Neural cell (in vitro differentiated cells): ENCODE data around the gene NCKAP5. TPM values are rescaled to one million over a fixed set of nuclear protein-coding genes. Genes with fewer than 3 reads are reported as not detected.

Experiments
- H2AFZ ChIP-seq: fragments of 200-600, 300-800 bp; sonication (generic), shearing (Covaris generic); 2 replicates; pipeline ENCODE4 v1.6.0; 2014; ENCODE audit warnings: low read depth, mild to moderate bottlenecking, antibody characterized with exemption, low read length, moderate library complexity
- H3F3A ChIP-seq: fragments of 200-600 bp; shearing (Covaris generic); 2 replicates; pipeline ENCODE4 v1.6.1; 2016; ENCODE audit warnings: mild to moderate bottlenecking, moderate library complexity, mixed read lengths, antibody characterized with exemption, low read length; ENCODE audit not compliant: insufficient read depth, poor library complexity, severe bottlenecking
- H3K27ac ChIP-seq: fragments of 200-600, 300-800 bp; sonication (generic), shearing (Covaris generic); 2 replicates; pipeline ENCODE4 v1.5.1; 2014; ENCODE audit warnings: mild to moderate bottlenecking, low read length, moderate library complexity
- H3K27me3 ChIP-seq: fragments of 300-800, 200-600 bp; sonication (generic), shearing (Covaris generic); 2 replicates; pipeline ENCODE4 v1.6.0; 2014; ENCODE audit warnings: mild to moderate bottlenecking, low read depth, low read length, moderate library complexity; ENCODE audit not compliant: insufficient read depth
- H3K36me3 ChIP-seq: fragments of 300-800, 200-600 bp; sonication (generic), shearing (Covaris generic); 2 replicates; pipeline ENCODE4 v1.5.1; 2014; ENCODE audit warnings: mild to moderate bottlenecking, antibody characterized with exemption, low read length, moderate library complexity; ENCODE audit not compliant: insufficient read depth
- H3K4me2 ChIP-seq: fragments of 300-800, 200-600 bp; sonication (generic), shearing (Covaris generic); 2 replicates; pipeline ENCODE4 v1.6.0; 2014; ENCODE audit warnings: mild to moderate bottlenecking, low read length
- H3K4me3 ChIP-seq: fragments of 300-800, 200-600 bp; sonication (generic), shearing (Covaris generic); 2 replicates; pipeline ENCODE4 v1.5.1; 2014; ENCODE audit warnings: mild to moderate bottlenecking, low read length, moderate library complexity
- H3K79me2 ChIP-seq: fragments of 200-600 bp; shearing (Covaris generic); replicated peaks from 2 replicates; pipeline ENCODE4 v1.6.0; 2014; ENCODE audit warnings: mild to moderate bottlenecking, low read length, moderate library complexity; ENCODE audit not compliant: insufficient read depth
- H3K9ac ChIP-seq: fragments of 300-800, 200-600 bp; sonication (generic), shearing (Covaris generic); 2 replicates; pipeline ENCODE4 v1.6.1; 2016; ENCODE audit warnings: mild to moderate bottlenecking, low read length, mixed read lengths
- H3K9me2 ChIP-seq: fragments of 200-600 bp; shearing (Covaris generic); 2 replicates; pipeline ENCODE4 v1.6.1; 2016; ENCODE audit warnings: mild to moderate bottlenecking, low read length, mixed read lengths; ENCODE audit not compliant: insufficient read depth
- H3K9me3 ChIP-seq: fragments of 200-600, 300-800 bp; sonication (generic), shearing (Covaris generic); 2 replicates; pipeline ENCODE4 v1.6.1; 2016; ENCODE audit warnings: mild to moderate bottlenecking, mixed run types, low read length, moderate library complexity, mixed read lengths
- H4K20me1 ChIP-seq: fragments of 200-600 bp; shearing (Covaris generic); 2 replicates; pipeline ENCODE4 v1.6.1; 2016; ENCODE audit warnings: mild to moderate bottlenecking, mixed run types; ENCODE audit not compliant: insufficient read depth
- CTCF ChIP-seq: fragments of 450-650 bp; IDR thresholded peaks from 2 replicates; pipeline ENCODE4 v1.5.1; 2014; ENCODE audit warnings: antibody characterized with exemption, mild to moderate bottlenecking, moderate library complexity; ENCODE audit not compliant: poor library complexity, severe bottlenecking
- EP300 ChIP-seq: fragments of 450-650 bp; conservative IDR thresholded peaks from 2 replicates; pipeline ENCODE4 v1.6.1; 2014; ENCODE audit warnings: antibody characterized with exemption, mild to moderate bottlenecking, moderate library complexity; ENCODE audit not compliant: poor library complexity, severe bottlenecking
- EZH2 ChIP-seq: fragments of 200-600, 300-800 bp; shearing (Covaris generic), sonication (generic); IDR thresholded peaks from 2 replicates; pipeline ENCODE4 v1.6.1; 2014; ENCODE audit warnings: antibody characterized with exemption, low read length, borderline replicate concordance, mild to moderate bottlenecking; ENCODE audit not compliant: insufficient read depth, poor library complexity, severe bottlenecking
- MXI1 ChIP-seq: fragments of 450-650 bp; conservative IDR thresholded peaks from 2 replicates; pipeline ENCODE4 v1.6.1; 2014; ENCODE audit warnings: antibody characterized with exemption, mild to moderate bottlenecking; ENCODE audit not compliant: poor library complexity, severe bottlenecking
- POLR2AphosphoS5 ChIP-seq: IDR thresholded peaks from 2 replicates; pipeline ENCODE4 v1.6.1; 2012
- RAD21 ChIP-seq: fragments of 450-650 bp; conservative IDR thresholded peaks from 2 replicates; pipeline ENCODE4 v1.6.1; 2014; ENCODE audit warnings: antibody characterized with exemption, mild to moderate bottlenecking, moderate library complexity
- REST ChIP-seq: IDR thresholded peaks from 2 replicates; pipeline ENCODE4 v1.6.1; 2012; ENCODE audit warnings: borderline replicate concordance
- SMC3 ChIP-seq: fragments of 450-650 bp; conservative IDR thresholded peaks from 2 replicates; pipeline ENCODE4 v1.6.1; 2014; ENCODE audit warnings: antibody characterized with exemption, mild to moderate bottlenecking, moderate library complexity; ENCODE audit not compliant: poor library complexity
- TAF1 ChIP-seq: IDR thresholded peaks from 2 replicates; pipeline ENCODE4 v1.6.1; 2012; ENCODE audit warnings: low read depth
- polyA plus RNA-seq: library from polyadenylated mRNA; depleted of rRNA; stranded (reverse); fragments of >200 nt; gene quantifications from 2 replicates; pipeline ENCODE4 v1.2.3, GENCODE V29; 2014

The NCKAP5 gene
- polyA plus RNA-seq, 1 donor from 2014 or later, result 2.4 TPM

GRCh38 chr2:133360190-133360589, 208.1 kb downstream of the NCKAP5 start:
- H3K4me2 ChIP-seq, result peak overlapping the region; percentile 34
- no peaks in the 10 kb centered on the region for H3K79me2 ChIP-seq
- H4K20me1 ChIP-seq, result no peaks in the 10 kb centered on the region
- H3K27me3 ChIP-seq, result no peaks in the 10 kb centered on the region
- TF ChIP-seq MXI1, result no peak
- TF ChIP-seq CTCF, result no peak
- TF ChIP-seq EZH2, result no peak
- no peak for TF ChIP-seq TAF1
- TF ChIP-seq RAD21, result no peak
- H3K4me3 ChIP-seq, result no peak overlapping the region
- H3K9ac ChIP-seq, result no peak overlapping the region
- no peaks in the 10 kb centered on the region for H3F3A ChIP-seq
- H3K27ac ChIP-seq, result peak overlapping the region; percentile 76
- no peaks in the 10 kb centered on the region for H3K9me2 ChIP-seq
- no peak overlapping the region for H2AFZ ChIP-seq
- H3K36me3 ChIP-seq, result no peaks in the 10 kb centered on the region
- no peaks in the 10 kb centered on the region for H3K9me3 ChIP-seq

- Histone ChIP-seq H3K9me2 (no peaks in the 10 kb centered on the region), H3K9me3 (peaks cover 6% of the 10 kb centered on the region), H3K9ac (no peak overlapping the region), H2AFZ (no peak overlapping the region), H3K4me3 (no peak overlapping the region), H3F3A (no peaks in the 10 kb centered on the region), H3K79me2 (no peaks in the 10 kb centered on the region), H4K20me1 (no peaks in the 10 kb centered on the region), H3K36me3 (no peaks in the 10 kb centered on the region), H3K27ac (no peak overlapping the region), H3K27me3 (no peaks in the 10 kb centered on the region), H3K4me2 (no peak overlapping the region)
- TF ChIP-seq MXI1, result no peak
- TF ChIP-seq EP300, result no peak
- no peak for TF ChIP-seq REST
- TF ChIP-seq RAD21, result no peak
- TF ChIP-seq CTCF, result no peak
- no peak for TF ChIP-seq TAF1
- no peak for TF ChIP-seq EZH2
- no peak for TF ChIP-seq SMC3
- no peak for TF ChIP-seq POLR2AphosphoS5
These were observed 215.5 kb downstream of the NCKAP5 start for GRCh38 chr2:133352719-133353118.
